Neural cell (in vitro differentiated cells): ENCODE results near the gene TCF4. TPM values are rescaled to one million over a fixed set of nuclear protein-coding genes. Genes with fewer than 3 reads are reported as not detected.

Experiments
- H2AFZ ChIP-seq: fragments of 200-600, 300-800 bp; sonication (generic), shearing (Covaris generic); 2 replicates; pipeline ENCODE4 v1.6.0; 2014; ENCODE audit warnings: low read depth, mild to moderate bottlenecking, antibody characterized with exemption, low read length, moderate library complexity
- H3F3A ChIP-seq: fragments of 200-600 bp; shearing (Covaris generic); 2 replicates; pipeline ENCODE4 v1.6.1; 2016; ENCODE audit warnings: mild to moderate bottlenecking, moderate library complexity, mixed read lengths, antibody characterized with exemption, low read length; ENCODE audit not compliant: insufficient read depth, poor library complexity, severe bottlenecking
- H3K27ac ChIP-seq: fragments of 200-600, 300-800 bp; sonication (generic), shearing (Covaris generic); 2 replicates; pipeline ENCODE4 v1.5.1; 2014; ENCODE audit warnings: mild to moderate bottlenecking, low read length, moderate library complexity
- H3K27me3 ChIP-seq: fragments of 300-800, 200-600 bp; sonication (generic), shearing (Covaris generic); 2 replicates; pipeline ENCODE4 v1.6.0; 2014; ENCODE audit warnings: mild to moderate bottlenecking, low read depth, low read length, moderate library complexity; ENCODE audit not compliant: insufficient read depth
- H3K36me3 ChIP-seq: fragments of 300-800, 200-600 bp; sonication (generic), shearing (Covaris generic); 2 replicates; pipeline ENCODE4 v1.5.1; 2014; ENCODE audit warnings: mild to moderate bottlenecking, antibody characterized with exemption, low read length, moderate library complexity; ENCODE audit not compliant: insufficient read depth
- H3K4me2 ChIP-seq: fragments of 300-800, 200-600 bp; sonication (generic), shearing (Covaris generic); 2 replicates; pipeline ENCODE4 v1.6.0; 2014; ENCODE audit warnings: mild to moderate bottlenecking, low read length
- H3K4me3 ChIP-seq: fragments of 300-800, 200-600 bp; sonication (generic), shearing (Covaris generic); 2 replicates; pipeline ENCODE4 v1.5.1; 2014; ENCODE audit warnings: mild to moderate bottlenecking, low read length, moderate library complexity
- H3K79me2 ChIP-seq: fragments of 200-600 bp; shearing (Covaris generic); replicated peaks from 2 replicates; pipeline ENCODE4 v1.6.0; 2014; ENCODE audit warnings: mild to moderate bottlenecking, low read length, moderate library complexity; ENCODE audit not compliant: insufficient read depth
- H3K9ac ChIP-seq: fragments of 300-800, 200-600 bp; sonication (generic), shearing (Covaris generic); 2 replicates; pipeline ENCODE4 v1.6.1; 2016; ENCODE audit warnings: mild to moderate bottlenecking, low read length, mixed read lengths
- H3K9me2 ChIP-seq: fragments of 200-600 bp; shearing (Covaris generic); 2 replicates; pipeline ENCODE4 v1.6.1; 2016; ENCODE audit warnings: mild to moderate bottlenecking, low read length, mixed read lengths; ENCODE audit not compliant: insufficient read depth
- H3K9me3 ChIP-seq: fragments of 200-600, 300-800 bp; sonication (generic), shearing (Covaris generic); 2 replicates; pipeline ENCODE4 v1.6.1; 2016; ENCODE audit warnings: mild to moderate bottlenecking, mixed run types, low read length, moderate library complexity, mixed read lengths
- H4K20me1 ChIP-seq: fragments of 200-600 bp; shearing (Covaris generic); 2 replicates; pipeline ENCODE4 v1.6.1; 2016; ENCODE audit warnings: mild to moderate bottlenecking, mixed run types; ENCODE audit not compliant: insufficient read depth
- EP300 ChIP-seq: fragments of 450-650 bp; conservative IDR thresholded peaks from 2 replicates; pipeline ENCODE4 v1.6.1; 2014; ENCODE audit warnings: antibody characterized with exemption, mild to moderate bottlenecking, moderate library complexity; ENCODE audit not compliant: poor library complexity, severe bottlenecking
- EZH2 ChIP-seq: fragments of 200-600, 300-800 bp; shearing (Covaris generic), sonication (generic); IDR thresholded peaks from 2 replicates; pipeline ENCODE4 v1.6.1; 2014; ENCODE audit warnings: antibody characterized with exemption, low read length, borderline replicate concordance, mild to moderate bottlenecking; ENCODE audit not compliant: insufficient read depth, poor library complexity, severe bottlenecking
- MXI1 ChIP-seq: fragments of 450-650 bp; conservative IDR thresholded peaks from 2 replicates; pipeline ENCODE4 v1.6.1; 2014; ENCODE audit warnings: antibody characterized with exemption, mild to moderate bottlenecking; ENCODE audit not compliant: poor library complexity, severe bottlenecking
- POLR2AphosphoS5 ChIP-seq: IDR thresholded peaks from 2 replicates; pipeline ENCODE4 v1.6.1; 2012
- RAD21 ChIP-seq: fragments of 450-650 bp; conservative IDR thresholded peaks from 2 replicates; pipeline ENCODE4 v1.6.1; 2014; ENCODE audit warnings: antibody characterized with exemption, mild to moderate bottlenecking, moderate library complexity
- REST ChIP-seq: IDR thresholded peaks from 2 replicates; pipeline ENCODE4 v1.6.1; 2012; ENCODE audit warnings: borderline replicate concordance
- SMC3 ChIP-seq: fragments of 450-650 bp; conservative IDR thresholded peaks from 2 replicates; pipeline ENCODE4 v1.6.1; 2014; ENCODE audit warnings: antibody characterized with exemption, mild to moderate bottlenecking, moderate library complexity; ENCODE audit not compliant: poor library complexity
- TAF1 ChIP-seq: IDR thresholded peaks from 2 replicates; pipeline ENCODE4 v1.6.1; 2012; ENCODE audit warnings: low read depth
- polyA plus RNA-seq: library from polyadenylated mRNA; depleted of rRNA; stranded (reverse); fragments of >200 nt; gene quantifications from 2 replicates; pipeline ENCODE4 v1.2.3, GENCODE V29; 2014
- TF ChIP-seq, protein P1 (sequence below): fragments of 450-650 bp; IDR thresholded peaks from 2 replicates; pipeline ENCODE4 v1.5.1; 2014; ENCODE audit warnings: antibody characterized with exemption, mild to moderate bottlenecking, moderate library complexity; ENCODE audit not compliant: poor library complexity, severe bottlenecking

The TCF4 gene
- polyA plus RNA-seq, 1 donor from 2014 or later = 7.0 TPM

GRCh38 chr18:55338978-55339650 is 248.9 kb downstream of the TCF4 start:
- H3K36me3 ChIP-seq = no peaks in the 10 kb centered on the region
- H2AFZ ChIP-seq = no peak overlapping the region
- H4K20me1 ChIP-seq = no peaks in the 10 kb centered on the region
- no peak overlapping the region for H3K4me2 ChIP-seq
- H3K27me3 ChIP-seq = no peaks in the 10 kb centered on the region
- H3K4me3 ChIP-seq = no peak overlapping the region
- H3K79me2 ChIP-seq = no peaks in the 10 kb centered on the region
- no peaks in the 10 kb centered on the region for H3K9me2 ChIP-seq
- no peak overlapping the region for H3K27ac ChIP-seq
- peaks cover 3% of the 10 kb centered on the region for H3F3A ChIP-seq
- no peaks in the 10 kb centered on the region for H3K9me3 ChIP-seq
- no peak overlapping the region for H3K9ac ChIP-seq
- TF ChIP-seq RAD21 = peak; percentile 12
- TF ChIP-seq REST = no peak

GRCh38 chr18:55337908-55338521 is 250.0 kb downstream of the TCF4 start:
- Histone ChIP-seq H3K9me2 (no peaks in the 10 kb centered on the region), H3K27me3 (no peaks in the 10 kb centered on the region), H3F3A (no peaks in the 10 kb centered on the region), H3K27ac (no peak overlapping the region), H3K4me3 (no peak overlapping the region), H3K9ac (no peak overlapping the region), H3K9me3 (no peaks in the 10 kb centered on the region), H4K20me1 (no peaks in the 10 kb centered on the region), H3K79me2 (no peaks in the 10 kb centered on the region), H3K4me2 (no peak overlapping the region), H3K36me3 (no peaks in the 10 kb centered on the region), H2AFZ (no peak overlapping the region)
- TF ChIP-seq POLR2AphosphoS5 = no peak
- no peak for TF ChIP-seq SMC3
- TF ChIP-seq EP300 = no peak
- no peak for TF ChIP-seq EZH2
- TF ChIP-seq MXI1 = no peak
- TF ChIP-seq RAD21 = no peak
- no peak for TF ChIP-seq REST
- TF ChIP-seq TAF1 = no peak
- TF ChIP-seq, protein P1, sequence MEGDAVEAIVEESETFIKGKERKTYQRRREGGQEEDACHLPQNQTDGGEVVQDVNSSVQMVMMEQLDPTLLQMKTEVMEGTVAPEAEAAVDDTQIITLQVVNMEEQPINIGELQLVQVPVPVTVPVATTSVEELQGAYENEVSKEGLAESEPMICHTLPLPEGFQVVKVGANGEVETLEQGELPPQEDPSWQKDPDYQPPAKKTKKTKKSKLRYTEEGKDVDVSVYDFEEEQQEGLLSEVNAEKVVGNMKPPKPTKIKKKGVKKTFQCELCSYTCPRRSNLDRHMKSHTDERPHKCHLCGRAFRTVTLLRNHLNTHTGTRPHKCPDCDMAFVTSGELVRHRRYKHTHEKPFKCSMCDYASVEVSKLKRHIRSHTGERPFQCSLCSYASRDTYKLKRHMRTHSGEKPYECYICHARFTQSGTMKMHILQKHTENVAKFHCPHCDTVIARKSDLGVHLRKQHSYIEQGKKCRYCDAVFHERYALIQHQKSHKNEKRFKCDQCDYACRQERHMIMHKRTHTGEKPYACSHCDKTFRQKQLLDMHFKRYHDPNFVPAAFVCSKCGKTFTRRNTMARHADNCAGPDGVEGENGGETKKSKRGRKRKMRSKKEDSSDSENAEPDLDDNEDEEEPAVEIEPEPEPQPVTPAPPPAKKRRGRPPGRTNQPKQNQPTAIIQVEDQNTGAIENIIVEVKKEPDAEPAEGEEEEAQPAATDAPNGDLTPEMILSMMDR = no peak
